ENCODE results near the gene ALB.

Gene ALB

DNA sequence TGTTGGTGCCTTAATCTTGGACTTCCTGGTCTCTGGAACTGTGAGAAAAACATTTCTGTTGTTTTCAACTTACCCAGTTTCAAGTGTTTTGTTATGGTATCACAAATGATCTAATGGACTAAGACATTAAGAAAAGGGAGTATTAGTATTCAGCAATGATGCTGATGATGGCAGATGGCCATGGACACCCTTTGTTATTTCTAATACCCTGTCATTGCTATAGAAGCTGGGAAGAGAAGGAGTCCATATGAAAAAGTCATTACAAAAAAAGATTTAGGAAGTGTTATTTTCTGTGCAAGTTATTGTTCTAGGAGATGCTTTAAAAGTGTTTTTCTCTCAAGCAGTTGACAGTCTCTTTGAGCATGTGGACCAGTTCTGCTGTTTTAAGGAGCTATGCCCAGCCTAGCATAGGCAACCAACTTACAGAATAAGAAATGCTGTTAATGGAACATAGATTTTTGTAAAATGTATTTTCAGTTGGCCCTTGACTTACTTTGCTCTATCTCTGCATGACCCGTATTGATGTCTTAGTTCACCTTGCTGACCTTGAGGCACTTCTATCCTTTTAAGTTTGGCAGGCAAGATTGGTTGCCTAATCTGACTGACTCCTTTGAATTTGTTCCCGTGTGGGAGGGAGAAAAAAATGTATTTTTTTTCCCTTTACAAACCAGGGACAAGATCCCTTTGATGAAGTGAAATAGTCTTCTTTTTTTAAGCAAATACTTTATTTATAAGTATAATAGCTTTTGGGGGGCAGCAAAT, 25.9 kb downstream of the ALB start:
- no peak overlapping the region for H3K4me3 ChIP-seq (ENCODE audit: low read depth, low read length)

- no peak overlapping the region for H3K4me3 ChIP-seq (ENCODE audit: low read depth, low read length)
These were observed 27.7 kb downstream of the ALB start for GRCh38 chr4:73431813-73432168.

DNA sequence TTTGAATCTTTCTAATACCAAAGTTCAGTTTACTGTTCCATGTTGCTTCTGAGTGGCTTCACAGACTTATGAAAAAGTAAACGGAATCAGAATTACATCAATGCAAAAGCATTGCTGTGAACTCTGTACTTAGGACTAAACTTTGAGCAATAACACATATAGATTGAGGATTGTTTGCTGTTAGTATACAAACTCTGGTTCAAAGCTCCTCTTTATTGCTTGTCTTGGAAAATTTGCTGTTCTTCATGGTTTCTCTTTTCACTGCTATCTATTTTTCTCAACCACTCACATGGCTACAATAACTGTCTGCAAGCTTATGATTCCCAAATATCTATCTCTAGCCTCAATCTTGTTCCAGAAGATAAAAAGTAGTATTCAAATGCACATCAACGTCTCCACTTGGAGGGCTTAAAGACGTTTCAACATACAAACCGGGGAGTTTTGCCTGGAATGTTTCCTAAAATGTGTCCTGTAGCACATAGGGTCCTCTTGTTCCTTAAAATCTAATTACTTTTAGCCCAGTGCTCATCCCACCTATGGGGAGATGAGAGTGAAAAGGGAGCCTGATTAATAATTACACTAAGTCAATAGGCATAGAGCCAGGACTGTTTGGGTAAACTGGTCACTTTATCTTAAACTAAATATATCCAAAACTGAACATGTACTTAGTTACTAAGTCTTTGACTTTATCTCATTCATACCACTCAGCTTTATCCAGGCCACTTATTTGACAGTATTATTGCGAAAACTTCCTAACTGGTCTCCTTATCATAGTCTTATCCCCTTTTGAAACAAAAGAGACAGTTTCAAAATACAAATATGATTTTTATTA, 28.3 kb downstream of the ALB start:
- no peak overlapping the region for H3K4me3 ChIP-seq (ENCODE audit: low read depth, low read length)

- no peak overlapping the region for H3K4me3 ChIP-seq (ENCODE audit: low read depth, low read length)
These were observed 29.1 kb downstream of the ALB start for GRCh38 chr4:73433140-73433539.

GRCh38 chr4:73434311-73434710, 30.2 kb downstream of the ALB start:
- no peak overlapping the region for H3K4me3 ChIP-seq (ENCODE audit: low read depth, low read length)

GRCh38 chr4:73435984-73436383, 31.9 kb downstream of the ALB start, which contains the start of gene AFP:
Gene AFP, plus strand, starts transcription at chr4:73436221. Its CDS starts 42 bp downstream, at chr4:73436263.
- H3K4me3 ChIP-seq (ENCODE audit: low read depth, low read length) = no peak within 1 kb of the TSS

DNA sequence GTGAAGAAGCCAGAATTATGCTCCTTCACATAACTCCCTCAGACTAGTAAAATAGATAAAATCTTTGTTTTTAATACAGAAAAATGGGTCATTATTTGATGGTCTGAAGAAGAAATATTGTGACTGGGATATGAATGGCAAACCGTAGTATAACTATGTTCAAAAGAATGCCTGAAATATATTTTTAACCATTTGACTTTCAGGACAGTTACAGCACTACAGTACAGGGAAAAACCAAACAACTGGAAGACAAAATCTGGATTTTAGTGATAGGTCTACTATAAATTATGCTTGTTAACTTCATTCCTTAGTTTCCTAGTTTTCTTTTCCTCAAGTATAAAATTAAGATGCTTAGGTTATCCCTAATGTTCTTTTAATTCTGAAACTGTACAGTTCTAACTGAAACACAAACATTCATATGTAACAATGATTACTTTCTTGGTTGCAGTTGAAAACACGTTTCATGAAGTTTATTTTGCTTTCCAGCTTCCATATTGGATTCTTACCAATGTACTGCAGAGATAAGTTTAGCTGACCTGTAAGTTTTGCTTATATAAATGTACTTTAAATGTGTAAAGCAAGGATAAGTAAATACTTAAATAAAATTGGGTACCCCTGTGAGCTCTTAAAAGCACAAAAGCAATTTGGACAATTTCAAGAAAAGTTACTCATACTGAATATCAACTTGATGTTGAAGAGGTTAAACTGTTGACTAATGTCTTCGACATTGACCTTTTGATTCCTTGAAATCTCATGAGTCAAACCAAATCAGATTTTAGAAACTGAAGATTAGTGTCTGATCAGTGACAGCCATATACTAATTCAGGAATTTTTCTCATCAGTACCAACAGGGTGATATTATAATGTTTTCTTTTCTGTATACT, 32.8 kb downstream of the ALB start:
- H3K4me3 ChIP-seq (ENCODE audit: low read depth, low read length) = no peak overlapping the region

GRCh38 chr4:73437558-73437956, 33.5 kb downstream of the ALB start:
- no peak overlapping the region for H3K4me3 ChIP-seq (ENCODE audit: low read depth, low read length)

GRCh38 chr4:73438048-73438447, 34.0 kb downstream of the ALB start:
- H3K4me3 ChIP-seq (ENCODE audit: low read depth, low read length) = no peak overlapping the region

DNA sequence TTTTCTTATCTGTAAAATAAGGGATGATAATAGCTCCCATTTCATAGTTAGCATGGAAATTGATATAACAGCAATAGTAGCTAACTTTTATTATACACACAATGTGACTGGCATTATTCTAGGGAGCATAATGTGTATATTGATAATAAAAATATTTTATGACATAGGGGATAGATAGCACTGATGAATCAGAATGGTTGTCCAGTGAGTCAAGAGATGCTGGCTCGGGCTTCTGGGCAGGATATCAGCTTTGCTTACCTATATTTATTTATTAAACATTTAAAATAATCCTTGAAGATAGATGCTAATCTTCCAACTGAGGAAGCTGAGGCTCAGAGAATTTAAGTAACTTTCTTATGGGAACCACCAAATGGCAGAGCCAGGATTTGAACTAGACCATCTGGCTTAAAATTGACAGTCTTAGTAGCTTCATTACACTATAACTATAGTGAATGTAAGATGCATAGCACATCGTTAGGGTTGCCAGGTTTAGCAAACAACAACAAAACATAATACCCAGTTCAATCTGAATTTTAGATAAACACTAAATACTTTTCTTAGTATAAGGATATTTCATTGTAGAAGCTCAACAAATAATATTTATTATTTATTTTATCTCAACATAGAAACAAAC, 34.6 kb downstream of the ALB start:
- no peak overlapping the region for H3K4me3 ChIP-seq (ENCODE audit: low read depth, low read length)

DNA sequence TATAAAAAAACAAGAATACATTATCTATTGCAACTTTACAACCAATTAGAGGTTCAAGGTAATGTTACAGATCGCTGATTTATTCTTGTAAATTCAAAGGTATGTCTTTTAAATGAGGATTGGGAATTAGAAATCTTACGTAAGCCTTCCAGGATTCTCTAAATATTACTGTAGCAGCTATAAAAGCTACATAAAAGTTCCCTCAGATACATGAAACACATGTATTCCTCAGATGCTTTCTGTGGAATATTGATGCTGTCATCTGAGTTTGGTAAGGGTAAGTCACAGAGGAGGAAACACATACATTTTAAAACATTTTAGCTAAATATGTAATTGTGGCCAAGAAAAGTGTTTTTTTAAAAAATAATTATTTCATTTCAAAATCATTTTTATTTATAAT, 35.4 kb downstream of the ALB start:
- no peak overlapping the region for H3K4me3 ChIP-seq (ENCODE audit: low read depth, low read length)

DNA sequence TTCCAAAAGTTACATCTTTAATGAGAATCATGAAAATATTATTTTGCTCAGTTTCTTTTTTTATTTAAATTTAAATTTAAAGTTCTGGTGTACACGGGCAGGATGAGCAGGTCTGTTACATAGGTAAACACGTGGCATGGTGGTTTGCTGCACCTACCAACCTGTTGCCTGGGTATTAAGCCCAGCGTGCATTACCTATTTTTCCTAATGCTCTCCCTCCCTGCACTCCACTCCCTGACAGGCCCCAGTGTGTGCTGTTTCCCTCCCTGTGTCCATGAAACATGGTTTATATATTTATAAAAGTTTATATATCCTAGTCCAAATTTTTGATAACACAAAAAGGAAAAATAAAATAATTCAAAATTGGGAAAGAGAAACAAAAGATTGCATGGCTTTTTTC, 35.9 kb downstream of the ALB start:
- H3K4me3 ChIP-seq (ENCODE audit: low read depth, low read length) = no peak overlapping the region

GRCh38 chr4:73440653-73441052, 36.6 kb downstream of the ALB start:
- H3K4me3 ChIP-seq (ENCODE audit: low read depth, low read length) = no peak overlapping the region

DNA sequence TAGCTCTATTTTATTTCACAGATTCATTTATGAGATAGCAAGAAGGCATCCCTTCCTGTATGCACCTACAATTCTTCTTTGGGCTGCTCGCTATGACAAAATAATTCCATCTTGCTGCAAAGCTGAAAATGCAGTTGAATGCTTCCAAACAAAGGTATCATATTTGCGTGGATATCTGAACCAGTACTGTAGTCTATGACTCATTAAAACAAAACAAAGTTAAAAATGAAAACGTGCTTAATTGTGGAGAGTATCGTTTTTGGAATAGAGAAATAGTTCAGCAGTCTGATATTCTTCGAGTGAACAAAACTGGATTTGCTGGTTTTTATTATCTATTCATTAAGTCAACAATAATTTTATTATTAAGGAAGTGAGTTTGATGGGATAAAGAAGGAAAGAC, 38.2 kb downstream of the ALB start:
- no peak overlapping the region for H3K4me3 ChIP-seq (ENCODE audit: low read depth, low read length)

GRCh38 chr4:73443224-73443623, 39.1 kb downstream of the ALB start:
- no peak overlapping the region for H3K4me3 ChIP-seq (ENCODE audit: low read depth, low read length)

DNA sequence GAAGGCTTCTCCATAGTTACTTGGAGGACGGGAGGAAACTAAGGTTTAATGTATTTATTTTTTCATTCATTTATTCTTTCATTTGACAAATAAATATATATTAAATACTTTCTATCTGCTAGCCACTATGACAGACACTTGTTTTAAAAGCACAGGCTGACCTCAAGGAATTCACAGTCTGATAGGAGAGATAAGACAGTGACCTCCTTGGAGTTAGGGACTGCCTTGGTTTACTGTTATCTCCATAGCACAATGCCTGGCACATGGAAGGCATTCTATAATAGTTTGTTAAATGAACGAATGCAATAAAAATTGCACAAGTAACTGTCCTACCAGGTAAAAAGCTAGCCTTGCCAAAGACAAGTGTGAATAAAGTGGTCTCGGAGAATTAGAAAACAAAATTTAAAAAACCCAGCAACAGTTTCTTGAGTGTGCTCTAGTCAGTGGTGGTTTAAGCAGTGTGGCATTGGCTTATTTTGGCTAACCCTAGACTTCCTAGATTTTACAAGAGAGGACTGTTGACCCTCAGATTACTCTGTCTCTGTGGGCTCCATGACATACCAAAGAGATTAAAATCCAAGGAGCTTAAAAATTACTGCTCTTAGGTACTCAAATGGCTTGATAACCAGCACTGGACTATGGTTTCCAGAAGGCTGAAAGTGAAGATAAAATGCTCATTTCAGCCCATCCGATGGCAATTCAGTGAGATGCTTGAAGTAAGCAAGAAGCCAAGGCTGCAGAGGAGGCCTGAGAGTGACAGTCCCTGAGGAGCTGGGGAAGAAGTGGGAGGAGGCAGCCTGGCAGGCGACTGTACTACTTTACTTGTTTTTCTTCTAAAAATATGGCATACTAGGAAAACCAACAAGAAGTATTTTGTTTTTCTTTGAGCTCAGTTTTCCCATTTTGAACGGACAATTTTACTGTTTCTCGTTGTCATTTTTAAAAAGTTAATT, 41.6 kb downstream of the ALB start:
- H3K4me3 ChIP-seq (ENCODE audit: low read depth, low read length) = no peak overlapping the region

DNA sequence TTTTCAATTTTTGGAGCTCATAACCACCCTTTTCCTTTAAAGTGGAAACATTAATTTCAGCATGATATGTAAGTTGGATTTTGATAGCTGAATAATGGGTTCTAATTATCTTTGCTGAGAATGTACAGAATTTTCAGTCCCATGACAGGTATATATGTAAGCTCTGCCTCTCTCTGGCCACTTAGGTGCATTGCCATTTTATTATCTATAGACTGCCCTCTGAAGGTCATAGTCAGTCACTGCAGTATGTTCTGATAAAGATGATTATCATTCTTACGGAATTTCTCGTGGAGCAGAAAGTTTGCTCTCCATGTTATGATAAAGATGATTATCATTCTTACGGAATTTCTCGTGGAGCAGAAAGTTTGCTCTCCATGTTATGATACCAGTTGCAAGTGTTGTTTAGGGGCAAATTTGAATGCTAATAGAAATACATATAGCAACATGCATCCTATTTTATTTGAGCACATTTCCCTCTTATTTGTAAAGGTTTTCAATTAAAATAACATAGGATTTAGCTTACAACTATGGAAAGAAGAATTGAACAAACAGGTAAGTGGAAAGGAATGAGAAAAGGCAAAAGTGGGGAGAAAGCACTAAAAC, 42.4 kb downstream of the ALB start:
- no peak overlapping the region for H3K4me3 ChIP-seq (ENCODE audit: low read depth, low read length)

DNA sequence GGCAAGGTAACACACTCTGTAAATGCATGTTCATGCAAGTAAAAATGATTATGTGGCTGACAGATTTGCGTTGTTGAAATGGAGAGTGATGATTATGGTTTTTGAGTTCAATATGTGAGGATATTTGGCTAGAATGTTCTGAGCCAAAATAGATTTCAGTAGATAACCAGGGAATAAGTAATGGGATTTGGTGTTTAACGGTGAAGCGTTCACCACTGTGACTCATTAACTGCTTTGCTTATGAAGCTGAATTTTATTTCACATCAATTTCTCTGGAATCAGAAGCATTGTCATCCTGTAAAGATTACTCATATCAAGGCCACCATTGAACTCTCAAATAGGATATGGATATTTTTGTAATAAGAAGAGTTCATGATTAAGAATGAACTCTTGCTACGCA, 43.6 kb downstream of the ALB start:
- no peak overlapping the region for H3K4me3 ChIP-seq (ENCODE audit: low read depth, low read length)

DNA sequence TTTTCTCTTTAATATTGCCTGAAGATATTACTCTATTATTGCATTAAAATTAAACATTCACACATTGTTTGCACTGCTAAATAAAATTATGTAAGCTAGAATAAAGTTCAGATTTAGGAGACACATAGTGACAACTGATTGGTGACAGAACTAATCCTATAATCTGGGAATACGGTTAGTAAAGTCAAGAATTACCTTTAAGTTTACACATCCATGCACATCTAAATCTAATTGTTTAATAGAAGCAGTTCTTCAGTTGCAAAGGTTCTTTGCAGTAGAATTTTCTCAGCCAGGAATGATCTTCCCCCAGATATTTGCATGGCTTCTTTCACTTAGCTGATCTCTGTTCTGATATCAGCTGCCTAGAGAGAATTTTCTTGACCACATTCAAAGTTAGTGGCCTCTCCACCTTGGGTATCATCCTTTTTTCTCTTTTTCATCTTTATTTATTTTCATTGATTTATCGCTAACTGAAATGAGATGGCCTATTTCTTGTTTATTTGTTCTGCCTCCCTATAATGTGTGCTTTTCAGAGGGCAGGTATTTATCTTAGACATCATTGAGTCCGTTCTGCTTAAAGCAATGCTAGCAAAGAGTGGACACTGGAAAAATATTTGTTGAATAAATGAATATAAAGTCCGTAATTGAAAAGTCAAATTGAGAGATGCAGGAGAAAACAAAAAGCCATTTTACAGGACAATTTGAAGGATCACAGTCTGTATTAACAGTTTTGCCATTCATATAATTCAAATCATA, 44.5 kb downstream of the ALB start:
- H3K4me3 ChIP-seq (ENCODE audit: low read depth, low read length) = no peak overlapping the region

Data from iPS-11a (cell line).